NCI-H1092 (cell line): ENCODE measurements around the gene CRYBG2.
"Not testable (repeated sequence)": the region's sequence is repeated elsewhere in the genome, so short reads cannot be mapped to it uniquely, and the experiment has no call there.

Experiments
- DNase-seq: peaks from one replicate; lab custom pipeline; 2025; lab: John Stamatoyannopoulos, UW

CRYBG2 gene

GRCh38 chr1:26295194-26296138 is 58.5 kb downstream of the CRYBG2 start:
- no peak for DNase-seq

- no peak for DNase-seq
Measured at GRCh38 chr1:26293911-26294463, 59.9 kb downstream of the CRYBG2 start.

GRCh38 chr1:26292735-26293134 is 61.2 kb downstream of the CRYBG2 start:
- DNase-seq, result not testable (repeated sequence)

- no peak for DNase-seq
Measured at GRCh38 chr1:26291939-26292338, 62.0 kb downstream of the CRYBG2 start.

- no peak for DNase-seq
Measured at GRCh38 chr1:26291433-26291832, 62.5 kb downstream of the CRYBG2 start.

- DNase-seq, result no peak
Measured at GRCh38 chr1:26290882-26291261, 63.1 kb downstream of the CRYBG2 start.

GRCh38 chr1:26290122-26290881 is 63.6 kb downstream of the CRYBG2 start:
- no peak for DNase-seq

- DNase-seq, result no peak
Measured at GRCh38 chr1:26289158-26290059, 64.5 kb downstream of the CRYBG2 start.

GRCh38 chr1:26288311-26288941 is 65.5 kb downstream of the CRYBG2 start:
- no peak for DNase-seq

- DNase-seq, result no peak
Measured at GRCh38 chr1:26287811-26288210, 66.1 kb downstream of the CRYBG2 start.

GRCh38 chr1:26287033-26287711 is 66.8 kb downstream of the CRYBG2 start:
- no peak for DNase-seq

- DNase-seq, result no peak
Measured at GRCh38 chr1:26286064-26286416, 67.9 kb downstream of the CRYBG2 start.

GRCh38 chr1:26285366-26286063 is 68.4 kb downstream of the CRYBG2 start:
- DNase-seq, result no peak

GRCh38 chr1:26284597-26285347 is 69.2 kb downstream of the CRYBG2 start:
- no peak for DNase-seq

GRCh38 chr1:26283871-26284596 is 69.9 kb downstream of the CRYBG2 start:
- DNase-seq, result no peak

GRCh38 chr1:26283279-26283853 is 70.6 kb downstream of the CRYBG2 start:
- no peak for DNase-seq

- no peak for DNase-seq
Measured at GRCh38 chr1:26282401-26282918, 71.5 kb downstream of the CRYBG2 start.

- no peak for DNase-seq
Measured at GRCh38 chr1:26281971-26282370, 72.0 kb downstream of the CRYBG2 start.
